SK-N-SH (cell line): ENCODE data around the gene ZNF587. TPM values are rescaled to one million over a fixed set of nuclear protein-coding genes. Genes with fewer than 3 reads are reported as not detected.

ENCODE experiments used
- CTCF ChIA-PET: fragments of 300-600, 350-600 bp; formaldehyde crosslinking; extraction: SDS; loops from one replicate; lab custom pipeline; 2021; lab: Yijun Ruan, JAX
- POLR2A ChIA-PET: fragments of 350-600 bp; sonication (Branson Sonifier 250); formaldehyde crosslinking; extraction: SDS; loops from one replicate; lab custom pipeline; 2020; ENCODE audit warnings: antibody characterized with exemption, inconsistent platforms; lab: Yijun Ruan, JAX
- DNase-seq: peaks from one replicate; pipeline ENCODE4 v3.0.0; 2012
- H2AFZ ChIP-seq: fragments of 200-600 bp; sonication (generic); 2 replicates; pipeline ENCODE4 v1.8.1; 2016; ENCODE audit warnings: antibody characterized with exemption, mild to moderate bottlenecking, low read depth
- H3F3A ChIP-seq: fragments of 200-600 bp; sonication (generic); replicated peaks from 2 replicates; pipeline ENCODE3; 2016; ENCODE audit warnings: antibody characterized with exemption, mild to moderate bottlenecking; ENCODE audit not compliant: insufficient read depth
- H3K27ac ChIP-seq, 2 experiments: fragments of 200-500 bp in 1 of 2; fragments of 200-600 bp in 1 of 2; sonication (Bioruptor generic) in 1 of 2; sonication (generic), shearing (Covaris generic) in 1 of 2; 2 replicates each; pipeline versions ENCODE4 v1.5.1 to v1.6.1; 2014 to 2016; ENCODE audit warnings: low read depth in 2 of 2, inconsistent platforms in 1 of 2, low read length in 1 of 2, mild to moderate bottlenecking in 1 of 2, mixed read lengths in 1 of 2
- H3K27me3 ChIP-seq: fragments of 200-600 bp; sonication (generic), shearing (Covaris generic); 2 replicates; pipeline ENCODE4 v1.6.1; 2016; ENCODE audit warnings: mixed run types; ENCODE audit not compliant: insufficient read depth
- H3K36me3 ChIP-seq, 2 experiments: fragments of 200-500 bp in 1 of 2; fragments of 200-600 bp in 1 of 2; sonication (Bioruptor generic) in 1 of 2; sonication (generic) in 1 of 2; replicated peaks in 1 of 2; 2 replicates each; pipeline versions ENCODE3 to v1.5.1; 2014 to 2016; ENCODE audit warnings: low read length in 1 of 2, mild to moderate bottlenecking in 1 of 2; ENCODE audit not compliant: insufficient read depth in 2 of 2, control insufficient read depth in 1 of 2
- H3K4me1 ChIP-seq, 2 experiments: fragments of 200-500 bp in 1 of 2; fragments of 200-600 bp in 1 of 2; sonication (Bioruptor generic) in 1 of 2; sonication (generic), shearing (Covaris generic) in 1 of 2; 2 replicates each; pipeline versions ENCODE4 v1.5.1 to v1.6.1; 2014 to 2016; ENCODE audit warnings: low read depth in 1 of 2, low read length in 1 of 2, mixed run types in 1 of 2; ENCODE audit not compliant: insufficient read depth in 2 of 2, control insufficient read depth in 1 of 2
- H3K4me2 ChIP-seq: fragments of 200-600 bp; sonication (generic), shearing (Covaris generic); 2 replicates; pipeline ENCODE4 v1.6.1; 2017; ENCODE audit warnings: mixed run types
- H3K4me3 ChIP-seq, 2 experiments: fragments of 200-500 bp in 1 of 2; fragments of 200-600 bp in 1 of 2; sonication (Bioruptor generic) in 1 of 2; sonication (generic), shearing (Covaris generic) in 1 of 2; 2 replicates each; pipeline versions ENCODE4 v1.5.1 to v1.8.1; 2014 to 2016; ENCODE audit warnings: low read depth in 2 of 2, inconsistent platforms in 1 of 2, low read length in 1 of 2, mild to moderate bottlenecking in 1 of 2, mixed read lengths in 1 of 2, moderate library complexity in 1 of 2
- H3K79me2 ChIP-seq: fragments of 200-600 bp; sonication (generic); 2 replicates; pipeline ENCODE4 v1.8.1; 2017; ENCODE audit warnings: mild to moderate bottlenecking; ENCODE audit not compliant: insufficient read depth
- H3K9ac ChIP-seq: fragments of 200-600 bp; sonication (generic); 2 replicates; pipeline ENCODE4 v1.6.1; 2017; ENCODE audit warnings: mixed run types
- H3K9me2 ChIP-seq: fragments of 200-600 bp; sonication (generic); 2 replicates; pipeline ENCODE4 v1.6.1; 2017; ENCODE audit warnings: mixed run types
- H3K9me3 ChIP-seq: fragments of 200-600 bp; sonication (generic); 2 replicates; pipeline ENCODE4 v1.6.1; 2017; ENCODE audit warnings: mixed run types, mild to moderate bottlenecking, moderate library complexity
- H4K20me1 ChIP-seq: fragments of 200-600 bp; sonication (generic); 2 replicates; pipeline ENCODE4 v1.6.1; 2017; ENCODE audit warnings: mild to moderate bottlenecking, mixed run types; ENCODE audit not compliant: insufficient read depth
- CHD2 ChIP-seq: fragments of 150-350 bp; IDR thresholded peaks from 2 replicates; pipeline ENCODE4 v1.6.1; 2018; ENCODE audit warnings: low read length; ENCODE audit not compliant: partially characterized antibody
- EZH2phosphoT487 ChIP-seq: fragments of 200-600 bp; sonication (generic); IDR thresholded peaks from 2 replicates; pipeline ENCODE4 v1.6.1; 2017; ENCODE audit warnings: low read depth, mixed run types, mild to moderate bottlenecking, antibody characterized with exemption, moderate library complexity, borderline replicate concordance
- FOSL2 ChIP-seq: IDR thresholded peaks from 2 replicates; pipeline ENCODE4 v1.4.0; 2012; ENCODE audit warnings: low read depth, mild to moderate bottlenecking, moderate library complexity, borderline replicate concordance
- FOXJ3 ChIP-seq: sonication (generic); formaldehyde crosslinking; IDR thresholded peaks from 2 replicates; pipeline ENCODE4 v1.5.1; 2020; ENCODE audit warnings: mild to moderate bottlenecking, missing genetic modification reagents
- FOXM1 ChIP-seq: IDR thresholded peaks from 2 replicates; pipeline ENCODE4 v1.4.0; 2012; ENCODE audit warnings: low read depth, mild to moderate bottlenecking
- GATA2 ChIP-seq: sonication (generic); formaldehyde crosslinking; IDR thresholded peaks from 2 replicates; pipeline ENCODE4 v1.5.0; 2020; ENCODE audit warnings: mild to moderate bottlenecking, missing genetic modification reagents
- MEF2A ChIP-seq: IDR thresholded peaks from 2 replicates; pipeline ENCODE4 v1.4.0; 2012; ENCODE audit warnings: low read depth, borderline replicate concordance
- NFIC ChIP-seq: IDR thresholded peaks from 2 replicates; pipeline ENCODE4 v1.4.0; 2012; ENCODE audit warnings: borderline replicate concordance
- RAD21 ChIP-seq: IDR thresholded peaks from 2 replicates; pipeline ENCODE4 v1.6.1; 2012; ENCODE audit warnings: mild to moderate bottlenecking, low read length
- RCOR1 ChIP-seq: fragments of 150-350 bp; IDR thresholded peaks from 2 replicates; pipeline ENCODE4 v1.6.1; 2017; ENCODE audit warnings: antibody characterized with exemption, low read length
- RXRA ChIP-seq: IDR thresholded peaks from 2 replicates; pipeline ENCODE4 v1.4.0; 2012; ENCODE audit warnings: low read depth, mild to moderate bottlenecking, borderline replicate concordance
- TAF1 ChIP-seq: IDR thresholded peaks from 2 replicates; pipeline ENCODE4 v1.6.1; 2012; ENCODE audit warnings: low read depth, mild to moderate bottlenecking, low read length, moderate library complexity, borderline replicate concordance
- TCF12 ChIP-seq: IDR thresholded peaks from 2 replicates; pipeline ENCODE4 v1.4.0; 2012
- WGBS: methylation state at CpG from one replicate; pipeline ENCODE4 v1.1.6; 2017; ENCODE audit warnings: low lambda C conversion rate; 5-methylcytosine and 5-hydroxymethylcytosine counted together
- polyA plus RNA-seq, 3 experiments: library from polyadenylated mRNA; depleted of rRNA; stranded (reverse); fragments of >200 nt; gene quantifications; 2 replicates each; pipeline ENCODE4 v1.2.3, GENCODE V29; 2012
- TF ChIP-seq, protein P1 (sequence below): IDR thresholded peaks from 2 replicates; pipeline ENCODE4 v1.4.0; 2012; ENCODE audit warnings: low read depth, borderline replicate concordance
- TF ChIP-seq, protein P2 (sequence below): IDR thresholded peaks from 2 replicates; pipeline ENCODE4 v1.6.1; 2012; ENCODE audit warnings: mild to moderate bottlenecking, low read depth, low read length, moderate library complexity
- TF ChIP-seq, protein P3 (sequence below): fragments of 200-600 bp; sonication (generic); IDR thresholded peaks from 2 replicates; pipeline ENCODE4 v1.6.1; 2017; ENCODE audit warnings: antibody characterized with exemption, mild to moderate bottlenecking, moderate library complexity

Gene ZNF587
- polyA plus RNA-seq, 1 of the 3 experiments (the other 2 are of a cell fraction): 7.4 TPM

DNA sequence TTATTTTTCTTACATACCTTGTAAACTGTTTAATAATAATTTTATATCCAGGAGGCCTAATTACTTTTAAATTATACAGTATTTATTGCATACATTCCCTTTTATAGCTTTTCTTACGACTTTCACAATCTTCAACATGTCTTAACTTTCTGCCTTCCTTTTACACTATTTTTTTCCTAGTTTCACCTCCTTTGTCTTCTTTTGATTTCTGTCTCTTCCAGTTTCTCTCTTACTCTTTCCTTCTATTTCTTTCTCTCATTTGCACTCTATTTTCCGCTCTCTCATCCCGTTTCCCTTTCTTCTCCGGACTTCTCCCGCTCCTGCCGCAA is 46.4 kb upstream of the ZNF587 start:
- peaks cover 12% of the 10 kb centered on the region for H3F3A ChIP-seq
- 29% methylated on average over 6 of the region's 6 CpGs for WGBS
- H3K9me3 ChIP-seq: no peaks in the 10 kb centered on the region
- peak overlapping the region; percentile 76 for H3K4me2 ChIP-seq
- ChIA-PET POLR2A (interaction anchor here (1.5 kb wide), 1 partner anchor 12 kb away, joined by 5 read pairs; the partner anchor contains the start of gene ZNF552), CTCF (no interaction called here)
- TF ChIP-seq RAD21 (no peak), FOXM1 (no peak), GATA2 (CRISPR knock-in tag) (no peak), EZH2phosphoT487 (no peak), CHD2 (no peak), FOXJ3 (CRISPR knock-in tag) (no peak), TAF1 (no peak), NFIC (no peak), MEF2A (no peak), TCF12 (no peak), FOSL2 (no peak), RCOR1 (no peak), RXRA (no peak)
- TF ChIP-seq, protein P1, sequence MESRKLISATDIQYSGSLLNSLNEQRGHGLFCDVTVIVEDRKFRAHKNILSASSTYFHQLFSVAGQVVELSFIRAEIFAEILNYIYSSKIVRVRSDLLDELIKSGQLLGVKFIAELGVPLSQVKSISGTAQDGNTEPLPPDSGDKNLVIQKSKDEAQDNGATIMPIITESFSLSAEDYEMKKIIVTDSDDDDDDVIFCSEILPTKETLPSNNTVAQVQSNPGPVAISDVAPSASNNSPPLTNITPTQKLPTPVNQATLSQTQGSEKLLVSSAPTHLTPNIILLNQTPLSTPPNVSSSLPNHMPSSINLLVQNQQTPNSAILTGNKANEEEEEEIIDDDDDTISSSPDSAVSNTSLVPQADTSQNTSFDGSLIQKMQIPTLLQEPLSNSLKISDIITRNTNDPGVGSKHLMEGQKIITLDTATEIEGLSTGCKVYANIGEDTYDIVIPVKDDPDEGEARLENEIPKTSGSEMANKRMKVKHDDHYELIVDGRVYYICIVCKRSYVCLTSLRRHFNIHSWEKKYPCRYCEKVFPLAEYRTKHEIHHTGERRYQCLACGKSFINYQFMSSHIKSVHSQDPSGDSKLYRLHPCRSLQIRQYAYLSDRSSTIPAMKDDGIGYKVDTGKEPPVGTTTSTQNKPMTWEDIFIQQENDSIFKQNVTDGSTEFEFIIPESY: no peak
- TF ChIP-seq, protein P2, sequence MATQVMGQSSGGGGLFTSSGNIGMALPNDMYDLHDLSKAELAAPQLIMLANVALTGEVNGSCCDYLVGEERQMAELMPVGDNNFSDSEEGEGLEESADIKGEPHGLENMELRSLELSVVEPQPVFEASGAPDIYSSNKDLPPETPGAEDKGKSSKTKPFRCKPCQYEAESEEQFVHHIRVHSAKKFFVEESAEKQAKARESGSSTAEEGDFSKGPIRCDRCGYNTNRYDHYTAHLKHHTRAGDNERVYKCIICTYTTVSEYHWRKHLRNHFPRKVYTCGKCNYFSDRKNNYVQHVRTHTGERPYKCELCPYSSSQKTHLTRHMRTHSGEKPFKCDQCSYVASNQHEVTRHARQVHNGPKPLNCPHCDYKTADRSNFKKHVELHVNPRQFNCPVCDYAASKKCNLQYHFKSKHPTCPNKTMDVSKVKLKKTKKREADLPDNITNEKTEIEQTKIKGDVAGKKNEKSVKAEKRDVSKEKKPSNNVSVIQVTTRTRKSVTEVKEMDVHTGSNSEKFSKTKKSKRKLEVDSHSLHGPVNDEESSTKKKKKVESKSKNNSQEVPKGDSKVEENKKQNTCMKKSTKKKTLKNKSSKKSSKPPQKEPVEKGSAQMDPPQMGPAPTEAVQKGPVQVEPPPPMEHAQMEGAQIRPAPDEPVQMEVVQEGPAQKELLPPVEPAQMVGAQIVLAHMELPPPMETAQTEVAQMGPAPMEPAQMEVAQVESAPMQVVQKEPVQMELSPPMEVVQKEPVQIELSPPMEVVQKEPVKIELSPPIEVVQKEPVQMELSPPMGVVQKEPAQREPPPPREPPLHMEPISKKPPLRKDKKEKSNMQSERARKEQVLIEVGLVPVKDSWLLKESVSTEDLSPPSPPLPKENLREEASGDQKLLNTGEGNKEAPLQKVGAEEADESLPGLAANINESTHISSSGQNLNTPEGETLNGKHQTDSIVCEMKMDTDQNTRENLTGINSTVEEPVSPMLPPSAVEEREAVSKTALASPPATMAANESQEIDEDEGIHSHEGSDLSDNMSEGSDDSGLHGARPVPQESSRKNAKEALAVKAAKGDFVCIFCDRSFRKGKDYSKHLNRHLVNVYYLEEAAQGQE: no peak
- TF ChIP-seq, protein P3, sequence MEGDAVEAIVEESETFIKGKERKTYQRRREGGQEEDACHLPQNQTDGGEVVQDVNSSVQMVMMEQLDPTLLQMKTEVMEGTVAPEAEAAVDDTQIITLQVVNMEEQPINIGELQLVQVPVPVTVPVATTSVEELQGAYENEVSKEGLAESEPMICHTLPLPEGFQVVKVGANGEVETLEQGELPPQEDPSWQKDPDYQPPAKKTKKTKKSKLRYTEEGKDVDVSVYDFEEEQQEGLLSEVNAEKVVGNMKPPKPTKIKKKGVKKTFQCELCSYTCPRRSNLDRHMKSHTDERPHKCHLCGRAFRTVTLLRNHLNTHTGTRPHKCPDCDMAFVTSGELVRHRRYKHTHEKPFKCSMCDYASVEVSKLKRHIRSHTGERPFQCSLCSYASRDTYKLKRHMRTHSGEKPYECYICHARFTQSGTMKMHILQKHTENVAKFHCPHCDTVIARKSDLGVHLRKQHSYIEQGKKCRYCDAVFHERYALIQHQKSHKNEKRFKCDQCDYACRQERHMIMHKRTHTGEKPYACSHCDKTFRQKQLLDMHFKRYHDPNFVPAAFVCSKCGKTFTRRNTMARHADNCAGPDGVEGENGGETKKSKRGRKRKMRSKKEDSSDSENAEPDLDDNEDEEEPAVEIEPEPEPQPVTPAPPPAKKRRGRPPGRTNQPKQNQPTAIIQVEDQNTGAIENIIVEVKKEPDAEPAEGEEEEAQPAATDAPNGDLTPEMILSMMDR: no peak
- peak overlapping the region; percentile 72 for H3K9ac ChIP-seq
- H3K27me3 ChIP-seq: no peaks in the 10 kb centered on the region
- H4K20me1 ChIP-seq: no peaks in the 10 kb centered on the region
- H3K4me3 ChIP-seq: peak overlapping the region; percentile 55 to 67
- DNase-seq: no peak
- peak overlapping the region; percentile 95 for H2AFZ ChIP-seq
- no peaks in the 10 kb centered on the region; a peak in 1 of 4 replicates for H3K4me1 ChIP-seq
- H3K79me2 ChIP-seq: peaks cover 6% of the 10 kb centered on the region; the same call in 1 of the 2 replicates
- peaks cover 10 to 12% of the 10 kb centered on the region in 2 experiments for H3K36me3 ChIP-seq
- peak overlapping the region in 1 of 2 experiments; percentile 66; a peak in 3 of 4 replicates for H3K27ac ChIP-seq
- no peaks in the 10 kb centered on the region for H3K9me2 ChIP-seq
